ENCODE results near the gene NDFIP1. TPM values are rescaled to one million over a fixed set of nuclear protein-coding genes. Genes with fewer than 3 reads are reported as not detected.

Gene NDFIP1
- total RNA-seq, 1 experiment from 2014 or later = 26.6 TPM

DNA sequence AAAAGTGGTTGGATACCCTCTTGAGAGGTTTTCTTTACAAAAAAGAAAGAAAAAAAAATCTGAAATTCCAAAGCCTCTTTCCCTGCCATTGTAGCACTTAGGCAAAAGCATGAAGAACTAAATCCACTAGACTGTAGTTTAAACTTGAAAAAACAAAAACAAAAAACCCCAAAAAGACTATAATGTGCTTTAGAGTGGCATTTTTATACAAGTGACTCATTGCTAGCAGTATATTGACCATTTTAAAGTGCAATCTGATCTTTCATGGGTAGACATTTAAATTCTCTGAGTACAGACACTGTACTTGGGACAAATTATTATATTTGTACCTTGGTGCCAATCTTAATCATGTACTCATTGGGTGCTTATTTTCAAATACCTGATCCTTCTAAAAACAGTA lies 50.8 kb downstream of the NDFIP1 start:
- Histone ChIP-seq H4K5ac (ENCODE audit: insufficient read length, low read depth, low read length) (no peak overlapping the region), H3K23ac (ENCODE audit: insufficient read length, low read depth, low read length) (no peak overlapping the region), H2BK5ac (ENCODE audit: insufficient read length, low read length) (no peak overlapping the region), H3K4ac (ENCODE audit: low read depth, low read length) (no peak overlapping the region), H4K20me1 (ENCODE audit: control insufficient read depth, insufficient read depth, insufficient read length) (no peaks in the 10 kb centered on the region), H2AFZ (ENCODE audit: low read length) (no peak overlapping the region), H3K27me3 (ENCODE audit: insufficient read depth, low read length) (no peaks in the 10 kb centered on the region), H3K27ac (ENCODE audit: insufficient read length, low read depth, low read length) (no peak overlapping the region), H3K56ac (ENCODE audit: insufficient read length, low read depth, low read length) (no peak overlapping the region), H3T11ph (ENCODE audit: low read length) (no peak overlapping the region), H3K79me1 (ENCODE audit: insufficient read depth, low read depth, low read length, poor library complexity, severe bottlenecking) (no peaks in the 10 kb centered on the region), H3K4me2 (ENCODE audit: insufficient read depth, insufficient read length, low read length) (no peak overlapping the region), H2AK5ac (ENCODE audit: insufficient read length, low read length) (no peak overlapping the region), H4K91ac (ENCODE audit: insufficient read length, low read depth, low read length) (no peak overlapping the region), H3K9me3 (ENCODE audit: control insufficient read depth, low read depth, low read length) (no peaks in the 10 kb centered on the region), H2BK120ac (ENCODE audit: low read depth, low read length, poor library complexity, severe bottlenecking) (no peak overlapping the region), H3K23me2 (ENCODE audit: insufficient read length, low read depth, low read length, poor library complexity, severe bottlenecking) (no peaks in the 10 kb centered on the region), H3K18ac (ENCODE audit: insufficient read length, low read depth, low read length) (no peak overlapping the region), H3K9ac (ENCODE audit: extremely low read depth, insufficient read length, low read length) (no peak overlapping the region), H2BK15ac (ENCODE audit: low read depth, low read length) (no peak overlapping the region), H3K14ac (ENCODE audit: insufficient read depth, low read length) (no peak overlapping the region), H4K8ac (replicated peaks; ENCODE audit: insufficient read length, low read depth, low read length) (no peak overlapping the region), H2BK20ac (ENCODE audit: low read depth, low read length, poor library complexity, severe bottlenecking) (no peak overlapping the region), H3K4me1 (ENCODE audit: insufficient read depth, low read length) (peaks cover 2% of the 10 kb centered on the region; the same call in 1 of the 2 replicates), H3K79me2 (ENCODE audit: insufficient read depth, low read length) (no peaks in the 10 kb centered on the region), H2BK12ac (ENCODE audit: insufficient read length, low read depth, low read length) (no peak overlapping the region)
- no peaks in the 10 kb centered on the region for H3K27me3 Mint-ChIP-seq (ENCODE audit: low read depth)
- peaks cover 0 to 4% (median 2%) of the 10 kb centered on the region in 3 experiments; a peak in 2 of 7 replicates for H3K36me3 Mint-ChIP-seq (ENCODE audit: insufficient read depth in 1 of 3, low read depth in 3 of 3)
- H3K27ac Mint-ChIP-seq = no peak overlapping the region
- H3K4me1 Mint-ChIP-seq = peaks cover 38 to 39% of the 10 kb centered on the region in 2 experiments
- no peak overlapping the region for H3K4me3 Mint-ChIP-seq
- TF ChIP-seq, protein P1, sequence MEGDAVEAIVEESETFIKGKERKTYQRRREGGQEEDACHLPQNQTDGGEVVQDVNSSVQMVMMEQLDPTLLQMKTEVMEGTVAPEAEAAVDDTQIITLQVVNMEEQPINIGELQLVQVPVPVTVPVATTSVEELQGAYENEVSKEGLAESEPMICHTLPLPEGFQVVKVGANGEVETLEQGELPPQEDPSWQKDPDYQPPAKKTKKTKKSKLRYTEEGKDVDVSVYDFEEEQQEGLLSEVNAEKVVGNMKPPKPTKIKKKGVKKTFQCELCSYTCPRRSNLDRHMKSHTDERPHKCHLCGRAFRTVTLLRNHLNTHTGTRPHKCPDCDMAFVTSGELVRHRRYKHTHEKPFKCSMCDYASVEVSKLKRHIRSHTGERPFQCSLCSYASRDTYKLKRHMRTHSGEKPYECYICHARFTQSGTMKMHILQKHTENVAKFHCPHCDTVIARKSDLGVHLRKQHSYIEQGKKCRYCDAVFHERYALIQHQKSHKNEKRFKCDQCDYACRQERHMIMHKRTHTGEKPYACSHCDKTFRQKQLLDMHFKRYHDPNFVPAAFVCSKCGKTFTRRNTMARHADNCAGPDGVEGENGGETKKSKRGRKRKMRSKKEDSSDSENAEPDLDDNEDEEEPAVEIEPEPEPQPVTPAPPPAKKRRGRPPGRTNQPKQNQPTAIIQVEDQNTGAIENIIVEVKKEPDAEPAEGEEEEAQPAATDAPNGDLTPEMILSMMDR (conservative IDR thresholded peaks at IDR 0.05) = no peak
- DNase-seq = no peak
- no peaks in the 10 kb centered on the region for H3K9me3 Mint-ChIP-seq

Measured in H9 (cell line).